ENCODE results near the gene EGLN3. TPM values are rescaled to one million over a fixed set of nuclear protein-coding genes. Genes with fewer than 3 reads are reported as not detected.
A peak's percentile ranks its signal among the peaks of the same experiment; 100 is the strongest.

The EGLN3 gene
- total and polyA plus RNA-seq, 2 of the 13 experiments (the other 11 are each of a cell fraction or from before 2014, with no cell fraction given): 0.18 to 27.3 TPM

DNA sequence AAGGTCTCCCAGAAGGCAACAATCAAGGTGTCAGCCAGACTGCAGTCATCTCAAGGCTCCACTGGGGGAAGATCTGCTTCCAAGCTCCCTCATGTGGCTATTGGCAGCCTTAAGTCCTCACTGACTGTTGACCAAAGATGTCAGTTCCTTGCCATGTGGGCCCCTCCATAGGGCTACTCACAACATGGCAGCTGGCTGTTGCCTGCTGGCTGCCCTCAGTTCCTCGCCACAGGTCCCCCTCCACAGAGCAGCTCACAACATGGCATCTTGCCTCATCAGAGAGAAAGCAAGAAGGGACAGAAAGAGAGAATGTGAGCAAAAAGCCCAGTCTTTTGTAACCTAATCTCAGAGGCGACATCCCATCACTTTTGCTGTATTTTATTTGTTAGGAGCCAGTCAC lies 34.4 kb upstream of the EGLN3 start (continued):
- TF ChIP-seq, protein P1, sequence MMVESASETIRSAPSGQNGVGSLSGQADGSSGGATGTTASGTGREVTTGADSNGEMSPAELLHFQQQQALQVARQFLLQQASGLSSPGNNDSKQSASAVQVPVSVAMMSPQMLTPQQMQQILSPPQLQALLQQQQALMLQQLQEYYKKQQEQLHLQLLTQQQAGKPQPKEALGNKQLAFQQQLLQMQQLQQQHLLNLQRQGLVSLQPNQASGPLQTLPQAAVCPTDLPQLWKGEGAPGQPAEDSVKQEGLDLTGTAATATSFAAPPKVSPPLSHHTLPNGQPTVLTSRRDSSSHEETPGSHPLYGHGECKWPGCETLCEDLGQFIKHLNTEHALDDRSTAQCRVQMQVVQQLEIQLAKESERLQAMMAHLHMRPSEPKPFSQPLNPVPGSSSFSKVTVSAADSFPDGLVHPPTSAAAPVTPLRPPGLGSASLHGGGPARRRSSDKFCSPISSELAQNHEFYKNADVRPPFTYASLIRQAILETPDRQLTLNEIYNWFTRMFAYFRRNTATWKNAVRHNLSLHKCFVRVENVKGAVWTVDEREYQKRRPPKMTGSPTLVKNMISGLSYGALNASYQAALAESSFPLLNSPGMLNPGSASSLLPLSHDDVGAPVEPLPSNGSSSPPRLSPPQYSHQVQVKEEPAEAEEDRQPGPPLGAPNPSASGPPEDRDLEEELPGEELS (CRISPR knock-in tag; IDR thresholded peaks at IDR 0.05): no peak
- TF ChIP-seq SRF (IDR thresholded peaks at IDR 0.05; ENCODE audit: low read depth, low read length): no peak

DNA sequence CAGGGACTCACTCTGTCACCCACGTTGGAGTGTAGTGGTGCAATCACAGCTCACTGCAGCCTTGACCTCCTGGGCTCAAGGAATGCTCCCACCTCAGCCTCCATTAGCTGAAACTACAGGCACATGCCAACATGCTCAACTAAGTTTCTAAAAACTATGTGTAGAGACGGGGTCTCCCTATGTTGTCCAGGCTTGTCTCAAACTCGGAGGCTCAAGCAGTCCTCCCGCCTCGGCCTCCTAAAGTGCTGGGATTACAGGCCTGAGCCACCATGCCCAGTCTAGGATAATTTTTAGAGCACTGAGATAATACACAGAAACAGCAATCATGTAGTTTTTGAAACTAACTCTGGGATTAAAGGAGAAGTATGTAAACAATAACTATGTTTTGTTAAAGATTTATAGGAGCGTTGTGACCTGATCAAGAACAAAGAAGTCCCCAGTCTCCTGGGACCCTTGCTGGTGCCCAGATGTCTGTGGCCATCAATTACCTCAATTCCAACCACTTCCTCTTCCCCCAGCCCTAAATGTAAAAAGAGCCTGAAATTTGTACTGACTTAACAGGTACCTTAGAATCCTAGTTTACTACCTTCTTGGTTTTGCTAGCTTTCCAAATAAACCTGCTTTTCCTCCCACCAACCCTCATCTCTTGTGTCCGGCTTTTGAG lies 28.9 kb upstream of the EGLN3 start:
- Histone ChIP-seq H3K27me3 (ENCODE audit: control insufficient read depth in 1 of 2, insufficient read depth in 2 of 2, low read length in 2 of 2) (0 out of 5 replicates have a peak, but pooled peaks cover 0 to 3% of the 10 kb centered on the region in 2 experiments), H3K9me3 (ENCODE audit: low read length) (peaks cover under 1% of the 10 kb centered on the region; the same call in 1 of the 2 replicates), H4K20me1 (ENCODE audit: insufficient read depth, low read length) (no peaks in the 10 kb centered on the region), H3K79me2 (ENCODE audit: insufficient read depth, low read length) (no peaks in the 10 kb centered on the region), H3K9ac (ENCODE audit: insufficient read depth, low read depth, low read length) (no peak overlapping the region), H3K4me1 (ENCODE audit: insufficient read depth, low read length) (peaks cover 14% of the 10 kb centered on the region), H3K27ac (ENCODE audit: extremely low read length, insufficient read depth, low read length) (no peak overlapping the region), H3K4me3 (replicated peaks in 1 of 3; ENCODE audit: insufficient read depth in 1 of 3, low read depth in 2 of 3, low read length in 3 of 3) (no peak overlapping the region), H2AFZ (ENCODE audit: low read length) (no peak overlapping the region), H3K4me2 (ENCODE audit: low read depth, low read length) (no peak overlapping the region), H3K36me3 (replicated peaks in 1 of 2; ENCODE audit: control insufficient read depth in 1 of 2, insufficient read depth in 2 of 2, low read length in 2 of 2) (no peaks in the 10 kb centered on the region)
- ChIA-PET CTCF (ENCODE audit: low intra/inter-chr PET ratio, low total read pairs) (no interaction called here), POLR2A (interaction anchor here (0.6 kb wide), 1 partner anchor 1965 kb away, joined by 4 read pairs; no protein-coding TSS in a partner anchor)
- in situ Hi-C loops (cut with HindIII; ENCODE audit: extremely low pct_ligation_motif_present, low pct_unique_long_range_greater_than_20kb) (no loop called here), intact Hi-C loops (cut with micrococcal nuclease; ENCODE audit: unreplicated experiment) (no loop called here)
- BruUV-seq (replicated peaks): no TSS peak
- peak; percentile 21 for ATAC-seq
- FAIRE-seq: no peak
- DNase-seq (ENCODE audit: low spot score): no peak
- WGBS (ENCODE audit: low lambda C conversion rate): 44% methylated on average over 7 of the region's 7 CpGs
- no peak for TF ChIP-seq STAG1 (CRISPR knock-in tag; IDR thresholded peaks at IDR 0.05)
- TF ChIP-seq, protein P2, sequence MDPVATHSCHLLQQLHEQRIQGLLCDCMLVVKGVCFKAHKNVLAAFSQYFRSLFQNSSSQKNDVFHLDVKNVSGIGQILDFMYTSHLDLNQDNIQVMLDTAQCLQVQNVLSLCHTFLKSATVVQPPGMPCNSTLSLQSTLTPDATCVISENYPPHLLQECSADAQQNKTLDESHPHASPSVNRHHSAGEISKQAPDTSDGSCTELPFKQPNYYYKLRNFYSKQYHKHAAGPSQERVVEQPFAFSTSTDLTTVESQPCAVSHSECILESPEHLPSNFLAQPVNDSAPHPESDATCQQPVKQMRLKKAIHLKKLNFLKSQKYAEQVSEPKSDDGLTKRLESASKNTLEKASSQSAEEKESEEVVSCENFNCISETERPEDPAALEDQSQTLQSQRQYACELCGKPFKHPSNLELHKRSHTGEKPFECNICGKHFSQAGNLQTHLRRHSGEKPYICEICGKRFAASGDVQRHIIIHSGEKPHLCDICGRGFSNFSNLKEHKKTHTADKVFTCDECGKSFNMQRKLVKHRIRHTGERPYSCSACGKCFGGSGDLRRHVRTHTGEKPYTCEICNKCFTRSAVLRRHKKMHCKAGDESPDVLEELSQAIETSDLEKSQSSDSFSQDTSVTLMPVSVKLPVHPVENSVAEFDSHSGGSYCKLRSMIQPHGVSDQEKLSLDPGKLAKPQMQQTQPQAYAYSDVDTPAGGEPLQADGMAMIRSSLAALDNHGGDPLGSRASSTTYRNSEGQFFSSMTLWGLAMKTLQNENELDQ (CRISPR knock-in tag; IDR thresholded peaks at IDR 0.05; ENCODE audit: borderline replicate concordance): no peak
- TF ChIP-seq IKZF1 (IDR thresholded peaks at IDR 0.05): no peak
- TF ChIP-seq, protein P3, sequence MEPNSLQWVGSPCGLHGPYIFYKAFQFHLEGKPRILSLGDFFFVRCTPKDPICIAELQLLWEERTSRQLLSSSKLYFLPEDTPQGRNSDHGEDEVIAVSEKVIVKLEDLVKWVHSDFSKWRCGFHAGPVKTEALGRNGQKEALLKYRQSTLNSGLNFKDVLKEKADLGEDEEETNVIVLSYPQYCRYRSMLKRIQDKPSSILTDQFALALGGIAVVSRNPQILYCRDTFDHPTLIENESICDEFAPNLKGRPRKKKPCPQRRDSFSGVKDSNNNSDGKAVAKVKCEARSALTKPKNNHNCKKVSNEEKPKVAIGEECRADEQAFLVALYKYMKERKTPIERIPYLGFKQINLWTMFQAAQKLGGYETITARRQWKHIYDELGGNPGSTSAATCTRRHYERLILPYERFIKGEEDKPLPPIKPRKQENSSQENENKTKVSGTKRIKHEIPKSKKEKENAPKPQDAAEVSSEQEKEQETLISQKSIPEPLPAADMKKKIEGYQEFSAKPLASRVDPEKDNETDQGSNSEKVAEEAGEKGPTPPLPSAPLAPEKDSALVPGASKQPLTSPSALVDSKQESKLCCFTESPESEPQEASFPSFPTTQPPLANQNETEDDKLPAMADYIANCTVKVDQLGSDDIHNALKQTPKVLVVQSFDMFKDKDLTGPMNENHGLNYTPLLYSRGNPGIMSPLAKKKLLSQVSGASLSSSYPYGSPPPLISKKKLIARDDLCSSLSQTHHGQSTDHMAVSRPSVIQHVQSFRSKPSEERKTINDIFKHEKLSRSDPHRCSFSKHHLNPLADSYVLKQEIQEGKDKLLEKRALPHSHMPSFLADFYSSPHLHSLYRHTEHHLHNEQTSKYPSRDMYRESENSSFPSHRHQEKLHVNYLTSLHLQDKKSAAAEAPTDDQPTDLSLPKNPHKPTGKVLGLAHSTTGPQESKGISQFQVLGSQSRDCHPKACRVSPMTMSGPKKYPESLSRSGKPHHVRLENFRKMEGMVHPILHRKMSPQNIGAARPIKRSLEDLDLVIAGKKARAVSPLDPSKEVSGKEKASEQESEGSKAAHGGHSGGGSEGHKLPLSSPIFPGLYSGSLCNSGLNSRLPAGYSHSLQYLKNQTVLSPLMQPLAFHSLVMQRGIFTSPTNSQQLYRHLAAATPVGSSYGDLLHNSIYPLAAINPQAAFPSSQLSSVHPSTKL (CRISPR knock-in tag; IDR thresholded peaks at IDR 0.05): peak; percentile 78
- TF ChIP-seq, protein P4, sequence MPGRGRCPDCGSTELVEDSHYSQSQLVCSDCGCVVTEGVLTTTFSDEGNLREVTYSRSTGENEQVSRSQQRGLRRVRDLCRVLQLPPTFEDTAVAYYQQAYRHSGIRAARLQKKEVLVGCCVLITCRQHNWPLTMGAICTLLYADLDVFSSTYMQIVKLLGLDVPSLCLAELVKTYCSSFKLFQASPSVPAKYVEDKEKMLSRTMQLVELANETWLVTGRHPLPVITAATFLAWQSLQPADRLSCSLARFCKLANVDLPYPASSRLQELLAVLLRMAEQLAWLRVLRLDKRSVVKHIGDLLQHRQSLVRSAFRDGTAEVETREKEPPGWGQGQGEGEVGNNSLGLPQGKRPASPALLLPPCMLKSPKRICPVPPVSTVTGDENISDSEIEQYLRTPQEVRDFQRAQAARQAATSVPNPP (CRISPR knock-in tag; IDR thresholded peaks at IDR 0.05): no peak
- no peak for TF ChIP-seq SIX1 (CRISPR knock-in tag; IDR thresholded peaks at IDR 0.05; ENCODE audit: borderline replicate concordance)
- no peak for TF ChIP-seq EHMT2 (IDR thresholded peaks at IDR 0.05; ENCODE audit: borderline replicate concordance, low read depth, low read length)
- TF ChIP-seq SOX5 (CRISPR knock-in tag; IDR thresholded peaks at IDR 0.05; ENCODE audit: borderline replicate concordance): peak; percentile 42; the same call in 1 of the 2 replicates
- no peak for TF ChIP-seq RFX3 (CRISPR knock-in tag; IDR thresholded peaks at IDR 0.05)
